ENCODE data around the gene KLHDC4. TPM values are rescaled to one million over a fixed set of nuclear protein-coding genes. Genes with fewer than 3 reads are reported as not detected.

Gene KLHDC4
- total and polyA plus RNA-seq, 9 of the 15 experiments (the other 6 are each of a cell fraction or from before 2014, with no cell fraction given): 1.3 to 68.1 (median 32.8) TPM

DNA sequence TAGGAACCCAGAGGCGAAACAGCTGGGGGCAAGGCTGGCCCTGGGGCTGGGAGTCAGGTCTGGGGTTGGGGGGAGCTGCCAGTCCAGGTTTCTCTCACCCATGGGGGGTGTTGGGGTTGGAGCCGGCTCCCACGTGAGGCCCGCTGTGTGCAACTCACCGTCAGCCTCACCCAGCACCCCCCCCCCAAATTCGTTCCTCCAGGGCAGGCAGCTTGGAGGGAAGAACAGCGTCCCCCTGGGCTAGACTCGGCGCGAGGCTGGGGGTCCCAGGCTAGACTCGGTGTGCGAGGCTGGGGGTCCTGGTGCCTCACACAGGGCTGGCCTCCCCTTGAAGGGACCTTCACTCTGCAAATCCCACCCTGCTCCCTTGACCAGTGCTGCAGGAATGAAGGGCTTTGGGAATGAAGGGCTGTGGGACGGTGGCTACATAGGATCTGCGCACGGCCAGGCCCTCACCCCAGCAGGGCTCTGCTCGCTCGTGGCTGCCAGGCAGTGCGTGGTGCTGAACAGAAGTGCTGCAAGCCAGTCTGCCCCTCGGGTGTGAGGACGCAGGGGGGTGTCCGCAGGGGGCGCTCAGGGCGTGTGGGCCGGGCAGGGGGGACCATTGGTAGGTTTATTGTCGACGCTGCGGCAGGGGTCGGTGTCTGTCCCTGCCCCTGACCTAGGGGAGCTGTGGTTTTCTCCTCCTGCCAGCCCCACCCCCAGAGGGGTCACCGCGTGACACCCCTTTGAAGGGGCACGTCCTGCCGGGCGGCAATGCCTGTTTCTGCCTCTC is 74.7 kb downstream of the KLHDC4 start:
- intact Hi-C loops (cut with micrococcal nuclease): no loop called here
- TF ChIP-seq XRCC5 (IDR thresholded peaks at IDR 0.05; ENCODE audit: low read depth, low read length) (no peak), ZNF766 (CRISPR knock-in tag; conservative IDR thresholded peaks at IDR 0.05) (no peak), POLR2A (conservative IDR thresholded peaks at IDR 0.05) (0 out of 2 replicates have a peak, but pooled peaks have one; percentile 10), PHF8 (IDR thresholded peaks at IDR 0.05; ENCODE audit: borderline replicate concordance, low read length) (no peak), ZNF764 (CRISPR knock-in tag; IDR thresholded peaks at IDR 0.05; ENCODE audit: low read depth) (no peak), BHLHE40 (IDR thresholded peaks at IDR 0.05; ENCODE audit: low read length) (no peak), ZBTB2 (IDR thresholded peaks at IDR 0.05) (no peak), PKNOX1 (IDR thresholded peaks at IDR 0.05) (no peak), NR2C2 (CRISPR knock-in tag; IDR thresholded peaks at IDR 0.05) (no peak), NR2C2 (tag; IDR thresholded peaks at IDR 0.05) (no peak), MEIS2 (IDR thresholded peaks at IDR 0.05; ENCODE audit: partially characterized antibody) (no peak), POLR2G (IDR thresholded peaks at IDR 0.05; ENCODE audit: low read depth, low read length) (peak; percentile 59), ZNF143 (CRISPR knock-in tag; IDR thresholded peaks at IDR 0.05) (no peak)
- TF ChIP-seq, protein P1, sequence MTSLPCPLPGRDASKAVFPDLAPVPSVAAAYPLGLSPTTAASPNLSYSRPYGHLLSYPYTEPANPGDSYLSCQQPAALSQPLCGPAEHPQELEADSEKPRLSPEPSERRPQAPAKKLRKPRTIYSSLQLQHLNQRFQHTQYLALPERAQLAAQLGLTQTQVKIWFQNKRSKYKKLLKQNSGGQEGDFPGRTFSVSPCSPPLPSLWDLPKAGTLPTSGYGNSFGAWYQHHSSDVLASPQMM (CRISPR knock-in tag; IDR thresholded peaks at IDR 0.05): no peak
- TF ChIP-seq, protein P2, sequence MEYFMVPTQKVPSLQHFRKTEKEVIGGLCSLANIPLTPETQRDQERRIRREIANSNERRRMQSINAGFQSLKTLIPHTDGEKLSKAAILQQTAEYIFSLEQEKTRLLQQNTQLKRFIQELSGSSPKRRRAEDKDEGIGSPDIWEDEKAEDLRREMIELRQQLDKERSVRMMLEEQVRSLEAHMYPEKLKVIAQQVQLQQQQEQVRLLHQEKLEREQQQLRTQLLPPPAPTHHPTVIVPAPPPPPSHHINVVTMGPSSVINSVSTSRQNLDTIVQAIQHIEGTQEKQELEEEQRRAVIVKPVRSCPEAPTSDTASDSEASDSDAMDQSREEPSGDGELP (CRISPR knock-in tag; IDR thresholded peaks at IDR 0.05; ENCODE audit: borderline replicate concordance): no peak
- TF ChIP-seq, protein P3, sequence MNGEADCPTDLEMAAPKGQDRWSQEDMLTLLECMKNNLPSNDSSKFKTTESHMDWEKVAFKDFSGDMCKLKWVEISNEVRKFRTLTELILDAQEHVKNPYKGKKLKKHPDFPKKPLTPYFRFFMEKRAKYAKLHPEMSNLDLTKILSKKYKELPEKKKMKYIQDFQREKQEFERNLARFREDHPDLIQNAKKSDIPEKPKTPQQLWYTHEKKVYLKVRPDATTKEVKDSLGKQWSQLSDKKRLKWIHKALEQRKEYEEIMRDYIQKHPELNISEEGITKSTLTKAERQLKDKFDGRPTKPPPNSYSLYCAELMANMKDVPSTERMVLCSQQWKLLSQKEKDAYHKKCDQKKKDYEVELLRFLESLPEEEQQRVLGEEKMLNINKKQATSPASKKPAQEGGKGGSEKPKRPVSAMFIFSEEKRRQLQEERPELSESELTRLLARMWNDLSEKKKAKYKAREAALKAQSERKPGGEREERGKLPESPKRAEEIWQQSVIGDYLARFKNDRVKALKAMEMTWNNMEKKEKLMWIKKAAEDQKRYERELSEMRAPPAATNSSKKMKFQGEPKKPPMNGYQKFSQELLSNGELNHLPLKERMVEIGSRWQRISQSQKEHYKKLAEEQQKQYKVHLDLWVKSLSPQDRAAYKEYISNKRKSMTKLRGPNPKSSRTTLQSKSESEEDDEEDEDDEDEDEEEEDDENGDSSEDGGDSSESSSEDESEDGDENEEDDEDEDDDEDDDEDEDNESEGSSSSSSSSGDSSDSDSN (IDR thresholded peaks at IDR 0.05; ENCODE audit: borderline replicate concordance in 1 of 2, low read depth in 2 of 2, low read length in 2 of 2): no peak

More for the DNA sequence above, 74.7 kb downstream of the KLHDC4 start:
- H3K36me3 ChIP-seq (ENCODE audit: control insufficient read depth, insufficient read depth, low read length): peaks cover 11% of the 10 kb centered on the region; the same call in 1 of the 3 replicates
- no peak overlapping the region for H2AFZ ChIP-seq (ENCODE audit: low read depth, low read length)
- WGBS (ENCODE audit: insufficient coverage, low coverage, missing lambda C conversion rate): 35% methylated on average over 24 of the region's 33 CpGs
- H3K9me3 ChIP-seq (replicated peaks; ENCODE audit: control insufficient read depth, insufficient read depth, low read depth, low read length): no peaks in the 10 kb centered on the region
- no peak overlapping the region for H3K4me3 ChIP-seq
- CTCF ChIA-PET (ENCODE audit: low intra/inter-chr PET ratio): no interaction called here
- ATAC-seq (no peak), FAIRE-seq (no peak), DNase-seq (ENCODE audit: extremely low read depth in 1 of 4, low spot score in 3 of 4) (no peak)
- no peak overlapping the region; a peak in 1 of 4 replicates for H3K9ac ChIP-seq (ENCODE audit: insufficient read depth in 1 of 2, low read depth in 2 of 2, low read length in 2 of 2)
- H3K79me2 ChIP-seq (ENCODE audit: control insufficient read depth, insufficient read depth, low read length): no peaks in the 10 kb centered on the region
- POLR2A ChIA-PET: interaction anchor here (0.6 to 1.2 kb wide), 6 partner anchors 13 to 370 kb away, joined by 3 to 4 read pairs (median 3); no protein-coding TSS in a partner anchor
- H3K9me1 ChIP-seq (ENCODE audit: control insufficient read depth, insufficient read depth, low read length): no peaks in the 10 kb centered on the region
- H3K4me1 ChIP-seq (replicated peaks in 1 of 2; ENCODE audit: control insufficient read depth in 2 of 2, insufficient read depth in 2 of 2, low read length in 2 of 2): peaks cover 0 to 50% of the 10 kb centered on the region in 2 experiments; a peak in 2 of 5 replicates
- in situ Hi-C loops (cut with MboI): no loop called here
- no peak overlapping the region for H3K4me2 ChIP-seq (ENCODE audit: insufficient read depth, low read length)
- BruUV-seq (replicated peaks): no TSS peak
- H4K20me1 ChIP-seq (replicated peaks; ENCODE audit: control insufficient read depth, insufficient read depth, low read length): 0 out of 2 replicates have a peak, but pooled peaks cover 8% of the 10 kb centered on the region
- H3K27ac ChIP-seq (ENCODE audit: extremely low read depth, low read depth, low read length): no peak overlapping the region
- peaks cover 7 to 36% of the 10 kb centered on the region in 2 experiments; a peak in 4 of 5 replicates for H3K27me3 ChIP-seq (ENCODE audit: control insufficient read depth in 2 of 2, insufficient read depth in 2 of 2, low read length in 2 of 2)
